IgD-negative memory B cell (primary cell): Measurements from ENCODE around the gene PLA2R1. TPM values are rescaled to one million over a fixed set of nuclear protein-coding genes. Genes with fewer than 3 reads are reported as not detected.

Experiments used
- H3K27ac Mint-ChIP-seq, 3 donors: one replicate each; pipeline ENCODE4 v1.8.0; 2020 to 2022; ENCODE audit warnings: mild to moderate bottlenecking in 3 of 3, mixed read lengths in 3 of 3, moderate library complexity in 1 of 3
- H3K27me3 Mint-ChIP-seq: one replicate; pipeline ENCODE4 v1.8.0; 2021; ENCODE audit warnings: mixed read lengths
- H3K36me3 Mint-ChIP-seq: one replicate; pipeline ENCODE4 v1.8.0; 2020; ENCODE audit warnings: mild to moderate bottlenecking, mixed read lengths
- H3K4me1 Mint-ChIP-seq, 3 donors: one replicate each; pipeline ENCODE4 v1.8.0; 2020 to 2022; ENCODE audit warnings: mixed read lengths in 3 of 3, mild to moderate bottlenecking in 1 of 3
- H3K4me3 Mint-ChIP-seq, 4 donors: one replicate each; pipeline ENCODE4 v1.8.0; 2020 to 2022; ENCODE audit warnings: mild to moderate bottlenecking in 4 of 4, mixed read lengths in 4 of 4, moderate library complexity in 3 of 4
- H3K9me3 Mint-ChIP-seq, 3 donors: one replicate each; pipeline ENCODE4 v1.8.0; 2020 to 2021; ENCODE audit warnings: mixed read lengths in 3 of 3, mild to moderate bottlenecking in 1 of 3
- polyA plus RNA-seq: library from polyadenylated mRNA; unstranded; fragments of 300-500 nt; fragmentation: Illumina TruSeq; gene quantifications from one replicate; pipeline ENCODE4 v1.2.3, GENCODE V29; 2021

Gene PLA2R1
- polyA plus RNA-seq, 1 donor from 2014 or later, result not detected

- Mint-ChIP-seq H3K36me3 (peaks cover 2% of the 10 kb centered on the region), H3K27ac (no peak overlapping the region)
Observed at GRCh38 chr2:159961451-159961850, 101.0 kb downstream of the PLA2R1 start.

GRCh38 chr2:159961037-159961436 lies 101.4 kb downstream of the PLA2R1 start:
- peaks cover 2% of the 10 kb centered on the region for H3K36me3 Mint-ChIP-seq
- peaks cover 0 to 9% (median 9%) of the 10 kb centered on the region in 3 donors for H3K4me1 Mint-ChIP-seq
- H3K27ac Mint-ChIP-seq, result no peak overlapping the region
- peaks cover 5% of the 10 kb centered on the region for H3K27me3 Mint-ChIP-seq
- H3K9me3 Mint-ChIP-seq, result peaks cover 0 to 3% (median 0%) of the 10 kb centered on the region in 3 donors
- no peak overlapping the region for H3K4me3 Mint-ChIP-seq

More at GRCh38 chr2:159961451-159961850, 101.0 kb downstream of the PLA2R1 start:
- peaks cover 0 to 3% (median 0%) of the 10 kb centered on the region in 3 donors for H3K9me3 Mint-ChIP-seq
- H3K4me3 Mint-ChIP-seq, result no peak overlapping the region
- peaks cover 5% of the 10 kb centered on the region for H3K27me3 Mint-ChIP-seq
- peaks cover 0 to 9% (median 9%) of the 10 kb centered on the region in 3 donors for H3K4me1 Mint-ChIP-seq

- H3K27ac Mint-ChIP-seq, result no peak overlapping the region
- H3K27me3 Mint-ChIP-seq, result peaks cover 5% of the 10 kb centered on the region
- peaks cover 0 to 9% (median 9%) of the 10 kb centered on the region in 3 donors for H3K4me1 Mint-ChIP-seq
- peaks cover 2% of the 10 kb centered on the region for H3K36me3 Mint-ChIP-seq
- peaks cover 0 to 3% (median 0%) of the 10 kb centered on the region in 3 donors for H3K9me3 Mint-ChIP-seq
- no peak overlapping the region for H3K4me3 Mint-ChIP-seq
Observed at GRCh38 chr2:159960414-159960813, 102.0 kb downstream of the PLA2R1 start.

- H3K27ac Mint-ChIP-seq, result no peak overlapping the region
- peaks cover 2% of the 10 kb centered on the region for H3K36me3 Mint-ChIP-seq
- H3K4me3 Mint-ChIP-seq, result no peak overlapping the region
- peaks cover 7% of the 10 kb centered on the region for H3K27me3 Mint-ChIP-seq
- peaks cover 0 to 9% (median 9%) of the 10 kb centered on the region in 3 donors for H3K4me1 Mint-ChIP-seq
- H3K9me3 Mint-ChIP-seq, result peaks cover 0 to 3% (median 0%) of the 10 kb centered on the region in 3 donors
Observed at GRCh38 chr2:159959136-159959535, 103.3 kb downstream of the PLA2R1 start.

- H3K36me3 Mint-ChIP-seq, result peaks cover 2% of the 10 kb centered on the region
- H3K27ac Mint-ChIP-seq, result no peak overlapping the region
- peaks cover 0 to 2% (median 0%) of the 10 kb centered on the region in 3 donors for H3K4me1 Mint-ChIP-seq
- H3K9me3 Mint-ChIP-seq, result no peaks in the 10 kb centered on the region
- H3K27me3 Mint-ChIP-seq, result peaks cover 2% of the 10 kb centered on the region
- H3K4me3 Mint-ChIP-seq, result no peak overlapping the region
Observed at GRCh38 chr2:159953136-159953823, 109.1 kb downstream of the PLA2R1 start.

GRCh38 chr2:159946326-159946999 lies 116.0 kb downstream of the PLA2R1 start:
- Mint-ChIP-seq H3K27me3 (no peaks in the 10 kb centered on the region), H3K9me3 (no peaks in the 10 kb centered on the region), H3K4me1 (peaks cover 0 to 2% (median 0%) of the 10 kb centered on the region in 3 donors), H3K27ac (no peak overlapping the region), H3K36me3 (no peaks in the 10 kb centered on the region), H3K4me3 (no peak overlapping the region)

- H3K27me3 Mint-ChIP-seq, result no peaks in the 10 kb centered on the region
- no peaks in the 10 kb centered on the region for H3K9me3 Mint-ChIP-seq
- H3K4me3 Mint-ChIP-seq, result no peak overlapping the region
- peaks cover 0 to 2% (median 0%) of the 10 kb centered on the region in 3 donors for H3K4me1 Mint-ChIP-seq
- H3K36me3 Mint-ChIP-seq, result no peaks in the 10 kb centered on the region
- H3K27ac Mint-ChIP-seq, result no peak overlapping the region
Observed at GRCh38 chr2:159944874-159945273, 117.5 kb downstream of the PLA2R1 start.

- Mint-ChIP-seq H3K4me3 (no peak overlapping the region), H3K27ac (no peak overlapping the region), H3K4me1 (peaks cover 0 to 2% (median 0%) of the 10 kb centered on the region in 3 donors), H3K36me3 (no peaks in the 10 kb centered on the region), H3K27me3 (no peaks in the 10 kb centered on the region), H3K9me3 (no peaks in the 10 kb centered on the region)
Observed at GRCh38 chr2:159942146-159942545, 120.3 kb downstream of the PLA2R1 start.

- Mint-ChIP-seq H3K27ac (no peak overlapping the region), H3K4me3 (no peak overlapping the region), H3K27me3 (no peaks in the 10 kb centered on the region), H3K4me1 (peaks cover 0 to 2% (median 0%) of the 10 kb centered on the region in 3 donors), H3K36me3 (no peaks in the 10 kb centered on the region), H3K9me3 (no peaks in the 10 kb centered on the region)
Observed at GRCh38 chr2:159941729-159942128, 120.7 kb downstream of the PLA2R1 start.

- no peak overlapping the region for H3K4me3 Mint-ChIP-seq
- H3K4me1 Mint-ChIP-seq, result peaks cover 0 to 2% (median 2%) of the 10 kb centered on the region in 3 donors
- no peak overlapping the region for H3K27ac Mint-ChIP-seq
- no peaks in the 10 kb centered on the region for H3K27me3 Mint-ChIP-seq
- H3K36me3 Mint-ChIP-seq, result no peaks in the 10 kb centered on the region
- H3K9me3 Mint-ChIP-seq, result peaks cover 0 to 3% (median 0%) of the 10 kb centered on the region in 3 donors
Observed at GRCh38 chr2:159939946-159940345, 122.5 kb downstream of the PLA2R1 start.

GRCh38 chr2:159938395-159938794 lies 124.0 kb downstream of the PLA2R1 start:
- Mint-ChIP-seq H3K36me3 (no peaks in the 10 kb centered on the region), H3K27ac (no peak overlapping the region), H3K27me3 (no peaks in the 10 kb centered on the region), H3K4me1 (peaks cover 9 to 13% (median 13%) of the 10 kb centered on the region in 3 donors), H3K4me3 (no peak overlapping the region), H3K9me3 (peaks cover 0 to 3% (median 0%) of the 10 kb centered on the region in 3 donors)

GRCh38 chr2:159936471-159936870 lies 125.9 kb downstream of the PLA2R1 start:
- no peaks in the 10 kb centered on the region for H3K27me3 Mint-ChIP-seq
- H3K4me1 Mint-ChIP-seq, result peaks cover 15 to 27% (median 21%) of the 10 kb centered on the region in 3 donors
- peak overlapping the region in 1 of 3 donors; percentile 78 for H3K27ac Mint-ChIP-seq
- no peaks in the 10 kb centered on the region for H3K36me3 Mint-ChIP-seq
- no peak overlapping the region for H3K4me3 Mint-ChIP-seq
- peaks cover 0 to 3% (median 0%) of the 10 kb centered on the region in 3 donors for H3K9me3 Mint-ChIP-seq

GRCh38 chr2:159933727-159934049 lies 128.7 kb downstream of the PLA2R1 start:
- H3K27ac Mint-ChIP-seq, result peak overlapping the region in 2 of 3 donors; percentile 9 to 90
- peaks cover 0 to 7% (median 0%) of the 10 kb centered on the region in 3 donors for H3K9me3 Mint-ChIP-seq
- no peaks in the 10 kb centered on the region for H3K36me3 Mint-ChIP-seq
- no peaks in the 10 kb centered on the region for H3K27me3 Mint-ChIP-seq
- H3K4me1 Mint-ChIP-seq, result peaks cover 19 to 28% (median 22%) of the 10 kb centered on the region in 3 donors
- peak overlapping the region in 3 of 4 donors; percentile 8 to 81 (median 78) for H3K4me3 Mint-ChIP-seq

- Mint-ChIP-seq H3K36me3 (peaks cover under 1% of the 10 kb centered on the region), H3K27ac (peak overlapping the region in 2 of 3 donors; percentile 9 to 90), H3K4me3 (peak overlapping the region in 3 of 4 donors; percentile 8 to 81 (median 78)), H3K4me1 (peaks cover 19 to 28% (median 22%) of the 10 kb centered on the region in 3 donors), H3K27me3 (no peaks in the 10 kb centered on the region), H3K9me3 (peaks cover 0 to 7% (median 2%) of the 10 kb centered on the region in 3 donors)
Observed at GRCh38 chr2:159933040-159933726, 129.2 kb downstream of the PLA2R1 start.

- Mint-ChIP-seq H3K4me1 (peaks cover 9 to 23% (median 19%) of the 10 kb centered on the region in 3 donors), H3K4me3 (no peak overlapping the region), H3K27ac (no peak overlapping the region), H3K9me3 (peaks cover 0 to 4% (median 3%) of the 10 kb centered on the region in 3 donors), H3K36me3 (peaks cover 2% of the 10 kb centered on the region), H3K27me3 (peaks cover 2% of the 10 kb centered on the region)
Observed at GRCh38 chr2:159926695-159927094, 135.7 kb downstream of the PLA2R1 start.
